Measurements from ENCODE around the gene ARL14. TPM values are rescaled to one million over a fixed set of nuclear protein-coding genes. Genes with fewer than 3 reads are reported as not detected.

Gene ARL14
- not detected for total RNA-seq

- Histone ChIP-seq H3K4me1 (peaks cover 5% of the 10 kb centered on the region), H3K36me3 (no peaks in the 10 kb centered on the region), H3K9me3 (no peaks in the 10 kb centered on the region), H3K27ac (no peak within 1 kb of the TSS), H3K27me3 (no peaks in the 10 kb centered on the region), H3K4me3 (no peak within 1 kb of the TSS)
- intact Hi-C loops (cut with DNase I), result no loop called here
- TF ChIP-seq POLR2AphosphoS5 (IDR thresholded peaks at IDR 0.05; ENCODE audit: insufficient read depth in 1 of 2, low read depth in 1 of 2), result no peak
- no peak for TF ChIP-seq POLR2A (IDR thresholded peaks at IDR 0.05)
- no peak for TF ChIP-seq CTCF (IDR thresholded peaks at IDR 0.05)
- no peak for DNase-seq (ENCODE audit: extremely low spot score in 2 of 2)
Measured at GRCh38 chr3:160676547-160677303, at the start of gene ARL14. TSS of gene ARL14 (plus strand) at chr3:160677160. CDS start at chr3:160677347, 187 bp downstream.

- no peak for DNase-seq (ENCODE audit: extremely low spot score in 2 of 2)
- H3K27me3 ChIP-seq, result no peaks in the 10 kb centered on the region
- H3K27ac ChIP-seq, result no peak overlapping the region
- TF ChIP-seq CTCF (IDR thresholded peaks at IDR 0.05) (no peak), POLR2AphosphoS5 (IDR thresholded peaks at IDR 0.05; ENCODE audit: insufficient read depth in 1 of 2, low read depth in 1 of 2) (no peak), POLR2A (IDR thresholded peaks at IDR 0.05) (no peak)
- H3K4me3 ChIP-seq, result no peak overlapping the region
- intact Hi-C loops (cut with DNase I), result no loop called here
- H3K9me3 ChIP-seq, result no peaks in the 10 kb centered on the region
- H3K36me3 ChIP-seq, result no peaks in the 10 kb centered on the region
- no peaks in the 10 kb centered on the region for H3K4me1 ChIP-seq
Measured at GRCh38 chr3:160629491-160629890, 47.5 kb upstream of the ARL14 start.

GRCh38 chr3:160633361-160634083 lies 43.4 kb upstream of the ARL14 start:
- Histone ChIP-seq H3K4me1 (no peaks in the 10 kb centered on the region), H3K9me3 (no peaks in the 10 kb centered on the region), H3K36me3 (no peaks in the 10 kb centered on the region), H3K27ac (no peak overlapping the region), H3K27me3 (no peaks in the 10 kb centered on the region), H3K4me3 (no peak overlapping the region)
- intact Hi-C loops (cut with DNase I), result no loop called here
- no peak for DNase-seq (ENCODE audit: extremely low spot score in 2 of 2)
- TF ChIP-seq POLR2AphosphoS5 (IDR thresholded peaks at IDR 0.05; ENCODE audit: insufficient read depth in 1 of 2, low read depth in 1 of 2) (no peak), POLR2A (IDR thresholded peaks at IDR 0.05) (no peak), CTCF (IDR thresholded peaks at IDR 0.05) (no peak)

GRCh38 chr3:160635213-160635612 lies 41.7 kb upstream of the ARL14 start:
- Histone ChIP-seq H3K27me3 (no peaks in the 10 kb centered on the region), H3K9me3 (no peaks in the 10 kb centered on the region), H3K4me1 (no peaks in the 10 kb centered on the region), H3K36me3 (no peaks in the 10 kb centered on the region), H3K27ac (no peak overlapping the region), H3K4me3 (no peak overlapping the region)
- intact Hi-C loops (cut with DNase I), result no loop called here
- no peak for DNase-seq (ENCODE audit: extremely low spot score in 2 of 2)
- TF ChIP-seq POLR2AphosphoS5 (IDR thresholded peaks at IDR 0.05; ENCODE audit: insufficient read depth in 1 of 2, low read depth in 1 of 2) (no peak), CTCF (IDR thresholded peaks at IDR 0.05) (no peak), POLR2A (IDR thresholded peaks at IDR 0.05) (no peak)

GRCh38 chr3:160637086-160637485 lies 39.9 kb upstream of the ARL14 start:
- Histone ChIP-seq H3K36me3 (no peaks in the 10 kb centered on the region), H3K4me1 (peaks cover under 1% of the 10 kb centered on the region), H3K27me3 (no peaks in the 10 kb centered on the region), H3K27ac (no peak overlapping the region), H3K9me3 (no peaks in the 10 kb centered on the region), H3K4me3 (no peak overlapping the region)
- no peak for DNase-seq (ENCODE audit: extremely low spot score in 2 of 2)
- intact Hi-C loops (cut with DNase I), result no loop called here
- no peak for TF ChIP-seq POLR2A (IDR thresholded peaks at IDR 0.05)
- TF ChIP-seq CTCF (IDR thresholded peaks at IDR 0.05), result no peak
- TF ChIP-seq POLR2AphosphoS5 (IDR thresholded peaks at IDR 0.05; ENCODE audit: insufficient read depth in 1 of 2, low read depth in 1 of 2), result no peak
